ENCODE measurements around the gene NDUFAF4. TPM values are rescaled to one million over a fixed set of nuclear protein-coding genes. Genes with fewer than 3 reads are reported as not detected.

NDUFAF4 gene
- total RNA-seq, 1 experiment from 2014 or later: 50.9 TPM

- intact Hi-C loops (cut with micrococcal nuclease; ENCODE audit: unreplicated experiment): no loop called here
- CTCF ChIA-PET: interaction anchor here (0.9 kb wide), 1 partner anchor 13 kb away, joined by 4 read pairs; the partner anchor contains the start of gene KLHL32
- TF ChIP-seq, protein P1, sequence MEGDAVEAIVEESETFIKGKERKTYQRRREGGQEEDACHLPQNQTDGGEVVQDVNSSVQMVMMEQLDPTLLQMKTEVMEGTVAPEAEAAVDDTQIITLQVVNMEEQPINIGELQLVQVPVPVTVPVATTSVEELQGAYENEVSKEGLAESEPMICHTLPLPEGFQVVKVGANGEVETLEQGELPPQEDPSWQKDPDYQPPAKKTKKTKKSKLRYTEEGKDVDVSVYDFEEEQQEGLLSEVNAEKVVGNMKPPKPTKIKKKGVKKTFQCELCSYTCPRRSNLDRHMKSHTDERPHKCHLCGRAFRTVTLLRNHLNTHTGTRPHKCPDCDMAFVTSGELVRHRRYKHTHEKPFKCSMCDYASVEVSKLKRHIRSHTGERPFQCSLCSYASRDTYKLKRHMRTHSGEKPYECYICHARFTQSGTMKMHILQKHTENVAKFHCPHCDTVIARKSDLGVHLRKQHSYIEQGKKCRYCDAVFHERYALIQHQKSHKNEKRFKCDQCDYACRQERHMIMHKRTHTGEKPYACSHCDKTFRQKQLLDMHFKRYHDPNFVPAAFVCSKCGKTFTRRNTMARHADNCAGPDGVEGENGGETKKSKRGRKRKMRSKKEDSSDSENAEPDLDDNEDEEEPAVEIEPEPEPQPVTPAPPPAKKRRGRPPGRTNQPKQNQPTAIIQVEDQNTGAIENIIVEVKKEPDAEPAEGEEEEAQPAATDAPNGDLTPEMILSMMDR (IDR thresholded peaks at IDR 0.05; ENCODE audit: unreplicated experiment): no peak
- Mint-ChIP-seq H3K27me3 (ENCODE audit: unreplicated experiment) (peaks cover 31% of the 10 kb centered on the region), H3K36me3 (ENCODE audit: insufficient read depth, unreplicated experiment) (no peaks in the 10 kb centered on the region), H3K27ac (ENCODE audit: unreplicated experiment) (no peak overlapping the region), H3K4me1 (ENCODE audit: low read depth, unreplicated experiment) (no peaks in the 10 kb centered on the region), H3K9me3 (ENCODE audit: low read depth, unreplicated experiment) (no peaks in the 10 kb centered on the region), H3K4me3 (ENCODE audit: low read depth, unreplicated experiment) (no peak overlapping the region)
- no TSS peak for BruUV-seq (replicated peaks)
- no peak for DNase-seq
Measured at GRCh38 chr6:96911751-96912150, 14.1 kb upstream of the NDUFAF4 start.

DNA sequence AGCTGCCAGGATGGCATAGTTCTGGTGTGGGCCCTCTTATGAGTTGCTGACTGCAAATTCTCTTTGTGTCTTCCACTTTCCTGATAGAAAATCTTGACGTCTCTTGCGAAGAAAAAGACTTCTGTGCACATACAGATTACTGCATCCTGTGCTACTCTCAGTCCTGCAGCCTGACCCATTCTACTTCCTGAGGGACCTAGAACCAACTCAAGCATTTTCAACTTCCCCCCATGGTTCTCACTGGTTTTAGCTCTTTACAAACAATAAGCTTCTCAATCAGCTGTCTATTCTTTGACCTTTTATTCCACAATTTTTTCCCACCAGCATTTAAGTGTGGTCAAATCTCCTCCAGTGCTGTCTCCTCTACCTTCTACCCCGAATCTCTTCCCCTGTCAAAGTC, 13.5 kb upstream of the NDUFAF4 start:
- no TSS peak for BruUV-seq (replicated peaks)
- no peak for DNase-seq
- Mint-ChIP-seq H3K27me3 (ENCODE audit: unreplicated experiment) (peaks cover 31% of the 10 kb centered on the region), H3K9me3 (ENCODE audit: low read depth, unreplicated experiment) (no peaks in the 10 kb centered on the region), H3K27ac (ENCODE audit: unreplicated experiment) (no peak overlapping the region), H3K36me3 (ENCODE audit: insufficient read depth, unreplicated experiment) (no peaks in the 10 kb centered on the region), H3K4me1 (ENCODE audit: low read depth, unreplicated experiment) (no peaks in the 10 kb centered on the region), H3K4me3 (ENCODE audit: low read depth, unreplicated experiment) (no peak overlapping the region)
- intact Hi-C loops (cut with micrococcal nuclease; ENCODE audit: unreplicated experiment): no loop called here
- TF ChIP-seq, protein P1 (IDR thresholded peaks at IDR 0.05; ENCODE audit: unreplicated experiment): no peak
- CTCF ChIA-PET: no interaction called here

DNA sequence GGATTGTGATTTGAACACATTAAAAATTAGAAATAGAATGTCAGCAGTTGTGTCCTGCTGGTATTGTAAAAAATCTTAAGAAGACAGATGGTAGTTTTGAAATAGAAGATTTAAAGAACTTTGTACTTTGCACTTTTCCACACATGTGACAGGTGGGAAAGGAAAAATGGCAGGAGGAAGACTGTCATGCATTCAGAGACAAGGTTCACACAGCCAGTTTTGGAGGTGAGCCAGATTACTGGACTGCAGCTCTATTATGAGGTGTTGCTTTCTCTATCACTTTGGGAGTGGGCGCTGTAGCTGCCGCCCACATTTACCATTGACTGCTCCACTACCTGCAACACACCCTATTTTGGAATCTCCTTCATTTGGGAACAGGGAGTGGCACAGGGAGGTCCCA, 12.1 kb upstream of the NDUFAF4 start:
- CTCF ChIA-PET: no interaction called here
- no peak for DNase-seq
- Mint-ChIP-seq H3K27ac (ENCODE audit: unreplicated experiment) (no peak overlapping the region), H3K36me3 (ENCODE audit: insufficient read depth, unreplicated experiment) (no peaks in the 10 kb centered on the region), H3K27me3 (ENCODE audit: unreplicated experiment) (peaks cover 31% of the 10 kb centered on the region), H3K4me1 (ENCODE audit: low read depth, unreplicated experiment) (no peaks in the 10 kb centered on the region), H3K4me3 (ENCODE audit: low read depth, unreplicated experiment) (no peak overlapping the region), H3K9me3 (ENCODE audit: low read depth, unreplicated experiment) (no peaks in the 10 kb centered on the region)
- intact Hi-C loops (cut with micrococcal nuclease; ENCODE audit: unreplicated experiment): no loop called here
- BruUV-seq (replicated peaks): no TSS peak
- TF ChIP-seq, protein P1 (IDR thresholded peaks at IDR 0.05; ENCODE audit: unreplicated experiment): no peak

DNA sequence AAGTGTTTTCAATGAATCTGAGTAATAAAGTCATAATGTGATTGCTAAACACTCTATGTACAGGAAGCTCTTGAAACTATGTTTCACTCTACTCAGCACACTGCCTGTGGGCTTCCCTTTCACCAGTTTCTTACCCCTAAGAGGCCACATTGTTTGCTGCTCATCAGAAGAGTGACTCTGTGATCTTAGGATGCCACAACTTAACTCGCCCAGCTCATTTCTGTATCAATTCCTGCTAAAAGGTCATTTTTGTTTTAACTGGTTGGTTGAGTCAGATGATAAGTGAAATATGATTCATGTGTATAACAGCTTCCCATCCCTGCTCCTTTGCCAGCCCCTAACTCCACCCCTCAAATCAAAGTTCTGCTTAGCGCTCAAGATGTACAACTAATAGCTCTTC, 9.8 kb upstream of the NDUFAF4 start:
- no peaks in the 10 kb centered on the region for H3K36me3 Mint-ChIP-seq (ENCODE audit: insufficient read depth, unreplicated experiment)
- CTCF ChIA-PET: no interaction called here
- BruUV-seq (replicated peaks): no TSS peak
- H3K4me3 Mint-ChIP-seq (ENCODE audit: low read depth, unreplicated experiment): no peak overlapping the region
- peaks cover 14% of the 10 kb centered on the region for H3K27me3 Mint-ChIP-seq (ENCODE audit: unreplicated experiment)
- TF ChIP-seq, protein P1 (IDR thresholded peaks at IDR 0.05; ENCODE audit: unreplicated experiment): no peak
- H3K9me3 Mint-ChIP-seq (ENCODE audit: low read depth, unreplicated experiment): no peaks in the 10 kb centered on the region
- no peak overlapping the region for H3K27ac Mint-ChIP-seq (ENCODE audit: unreplicated experiment)
- DNase-seq: no peak
- intact Hi-C loops (cut with micrococcal nuclease; ENCODE audit: unreplicated experiment): no loop called here
- H3K4me1 Mint-ChIP-seq (ENCODE audit: low read depth, unreplicated experiment): no peaks in the 10 kb centered on the region

All from Calu3 (cell line).